Esophagus muscularis mucosa (tissue), 4 donors: ENCODE measurements around the gene RALGPS2. TPM values are rescaled to one million over a fixed set of nuclear protein-coding genes. Genes with fewer than 3 reads are reported as not detected.

ENCODE experiments used
- DNase-seq: peaks from one replicate; pipeline ENCODE4 v3.0.0-alpha.2; 2017; ENCODE audit errors: extremely low spot score
- H3K27ac ChIP-seq, 4 donors: fragments of 200-600 bp; sonication (generic); replicated peaks in 1 of 4; 1 replicate in 3 of 4; 2 replicates in 1 of 4; pipeline ENCODE4 v1.5.1; 2016 to 2019; ENCODE audit warnings: mild to moderate bottlenecking in 1 of 4
- H3K27me3 ChIP-seq, 4 donors: fragments of 200-600 bp; sonication (generic); one replicate each; pipeline versions ENCODE4 v1.5.1 to v1.6.0; 2016 to 2019
- H3K36me3 ChIP-seq, 4 donors: fragments of 200-600 bp; sonication (generic); one replicate each; pipeline ENCODE4 v1.5.1; 2016 to 2019
- H3K4me1 ChIP-seq, 4 donors: fragments of 200-600 bp; sonication (generic); one replicate each; pipeline ENCODE4 v1.5.1; 2016 to 2019
- H3K4me3 ChIP-seq, 4 donors: fragments of 200-600 bp; sonication (generic); 1 replicate in 2 of 4; 2 replicates in 2 of 4; pipeline ENCODE4 v1.5.1; 2016 to 2019; ENCODE audit warnings: mild to moderate bottlenecking in 4 of 4, moderate library complexity in 1 of 4
- H3K9me3 ChIP-seq, 4 donors: fragments of 200-600 bp; sonication (generic); 1 replicate in 3 of 4; 2 replicates in 1 of 4; pipeline ENCODE4 v1.5.1; 2016 to 2019
- EP300 ChIP-seq: sonication (generic); formaldehyde crosslinking; IDR thresholded peaks from one replicate; pipeline ENCODE4 v1.6.1; 2017; ENCODE audit warnings: antibody characterized with exemption
- POLR2A ChIP-seq: fragments of 450-650 bp; IDR thresholded peaks from one replicate; pipeline ENCODE4 v1.6.1; 2017; ENCODE audit warnings: antibody characterized with exemption, moderate library complexity, mild to moderate bottlenecking, low read depth
- POLR2AphosphoS5 ChIP-seq, 2 donors: sonication (generic); formaldehyde crosslinking; IDR thresholded peaks; one replicate each; pipeline ENCODE4 v1.6.1; 2017; ENCODE audit warnings: antibody characterized with exemption in 2 of 2
- WGBS: methylation state at CpG from one replicate; pipeline ENCODE4 v1.1.5; 2018; 5-methylcytosine and 5-hydroxymethylcytosine counted together
- intact Hi-C: fragments of 100-400 bp; cut with DNase I; formaldehyde crosslinking; loops from one replicate; pipeline ENCODE4 v1.15.1; 2023
- total RNA-seq, 4 donors: library from RNA; depleted of rRNA; stranded (reverse); fragments of >200 nt; gene quantifications; one replicate each; pipeline versions ENCODE4 v1.1.0 to v1.2.1, GENCODE V29; 2016
- TF ChIP-seq, protein P1 (sequence below), 3 experiments: fragments of 200-600 bp in 2 of 3; fragments of 450-650 bp in 1 of 3; sonication (generic) in 2 of 3; IDR thresholded peaks; one replicate each; pipeline ENCODE4 v1.5.1; 2017 to 2019; ENCODE audit warnings: antibody characterized with exemption in 3 of 3, mild to moderate bottlenecking in 2 of 3, moderate library complexity in 1 of 3

Gene RALGPS2
- total RNA-seq, 4 donors from 2014 or later: 9.3 to 22.8 (median 17.3) TPM

DNA sequence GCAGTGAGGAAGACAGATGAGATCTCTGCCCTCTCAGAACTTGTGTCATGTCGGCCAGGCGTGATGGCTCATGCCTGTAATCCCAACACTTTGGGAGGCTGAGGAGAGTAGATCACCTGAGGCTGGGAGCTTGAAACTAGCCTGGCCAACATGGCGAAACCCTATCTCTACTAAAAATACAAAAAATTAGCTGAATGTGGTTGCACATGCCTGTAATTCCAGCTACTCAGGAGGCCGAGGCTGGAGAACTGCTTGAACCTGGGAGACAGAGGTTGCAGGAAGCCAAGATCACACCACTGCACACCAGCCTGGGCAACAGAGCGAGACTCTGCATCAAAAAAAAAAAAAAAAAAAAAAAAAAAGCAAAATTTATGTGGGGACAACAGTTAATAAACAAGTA is 40.9 kb upstream of the RALGPS2 start:
- Histone ChIP-seq H3K27ac (no peak overlapping the region), H3K36me3 (no peaks in the 10 kb centered on the region), H3K9me3 (no peaks in the 10 kb centered on the region), H3K4me1 (no peaks in the 10 kb centered on the region), H3K27me3 (no peaks in the 10 kb centered on the region), H3K4me3 (no peak overlapping the region)
- WGBS: 88% methylated on average over 5 of the region's 5 CpGs
- TF ChIP-seq POLR2AphosphoS5 (IDR thresholded peaks at IDR 0.05) (no peak), POLR2A (no peak), EP300 (no peak)
- TF ChIP-seq, protein P1, sequence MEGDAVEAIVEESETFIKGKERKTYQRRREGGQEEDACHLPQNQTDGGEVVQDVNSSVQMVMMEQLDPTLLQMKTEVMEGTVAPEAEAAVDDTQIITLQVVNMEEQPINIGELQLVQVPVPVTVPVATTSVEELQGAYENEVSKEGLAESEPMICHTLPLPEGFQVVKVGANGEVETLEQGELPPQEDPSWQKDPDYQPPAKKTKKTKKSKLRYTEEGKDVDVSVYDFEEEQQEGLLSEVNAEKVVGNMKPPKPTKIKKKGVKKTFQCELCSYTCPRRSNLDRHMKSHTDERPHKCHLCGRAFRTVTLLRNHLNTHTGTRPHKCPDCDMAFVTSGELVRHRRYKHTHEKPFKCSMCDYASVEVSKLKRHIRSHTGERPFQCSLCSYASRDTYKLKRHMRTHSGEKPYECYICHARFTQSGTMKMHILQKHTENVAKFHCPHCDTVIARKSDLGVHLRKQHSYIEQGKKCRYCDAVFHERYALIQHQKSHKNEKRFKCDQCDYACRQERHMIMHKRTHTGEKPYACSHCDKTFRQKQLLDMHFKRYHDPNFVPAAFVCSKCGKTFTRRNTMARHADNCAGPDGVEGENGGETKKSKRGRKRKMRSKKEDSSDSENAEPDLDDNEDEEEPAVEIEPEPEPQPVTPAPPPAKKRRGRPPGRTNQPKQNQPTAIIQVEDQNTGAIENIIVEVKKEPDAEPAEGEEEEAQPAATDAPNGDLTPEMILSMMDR (IDR thresholded peaks at IDR 0.05): no peak
- no peak for DNase-seq
- intact Hi-C loops: no loop called here

DNA sequence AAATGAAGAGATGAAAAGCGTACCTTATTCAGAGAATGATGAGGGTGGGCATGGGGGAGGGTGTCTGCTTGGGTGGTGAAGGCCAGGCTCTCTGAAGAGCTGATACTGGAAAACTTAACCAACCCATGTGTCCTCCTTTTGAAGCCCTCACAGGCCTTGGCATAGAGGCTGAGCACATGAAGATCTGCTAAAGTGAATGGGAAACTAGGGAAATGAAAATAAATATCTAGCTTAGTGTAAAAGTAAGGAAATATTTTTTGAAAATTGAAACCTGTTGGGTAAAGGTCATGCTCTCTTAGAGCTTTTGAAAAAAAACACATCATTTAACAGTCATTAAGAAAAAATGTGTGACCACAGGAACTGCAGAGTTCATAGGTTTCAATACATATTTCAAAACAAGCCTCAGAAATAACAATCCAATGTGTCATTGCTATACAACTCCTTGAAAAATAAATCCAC is 40.5 kb upstream of the RALGPS2 start:
- Histone ChIP-seq H3K36me3 (no peaks in the 10 kb centered on the region), H3K27me3 (no peaks in the 10 kb centered on the region), H3K4me1 (no peaks in the 10 kb centered on the region), H3K27ac (no peak overlapping the region), H3K9me3 (no peaks in the 10 kb centered on the region), H3K4me3 (no peak overlapping the region)
- 100% methylated on average over 1 of the region's 1 CpG for WGBS
- intact Hi-C loops: no loop called here
- TF ChIP-seq, protein P1 (IDR thresholded peaks at IDR 0.05): no peak
- TF ChIP-seq POLR2AphosphoS5 (IDR thresholded peaks at IDR 0.05) (no peak), EP300 (no peak), POLR2A (no peak)
- no peak for DNase-seq

DNA sequence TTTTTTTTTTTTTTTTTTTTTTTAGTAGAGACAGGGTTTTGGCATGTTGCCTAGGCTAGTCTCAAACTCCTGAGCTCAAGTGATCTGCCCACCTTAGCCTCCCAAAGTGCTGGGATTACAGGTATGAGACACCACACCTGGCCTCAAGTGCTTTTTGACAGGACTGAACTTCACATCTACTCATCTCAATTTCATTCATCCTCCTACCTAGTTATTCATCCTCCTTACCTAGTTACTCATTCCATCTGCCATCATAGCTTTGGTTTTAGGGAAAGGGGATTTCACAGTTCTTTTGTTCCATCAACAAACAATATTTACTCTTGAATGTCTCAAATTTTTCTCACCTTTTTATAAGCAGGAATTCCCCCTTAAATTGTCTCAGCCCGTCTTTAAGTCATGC is 38.6 kb upstream of the RALGPS2 start:
- Histone ChIP-seq H3K27me3 (no peaks in the 10 kb centered on the region), H3K27ac (no peak overlapping the region), H3K4me1 (no peaks in the 10 kb centered on the region), H3K4me3 (no peak overlapping the region), H3K9me3 (no peaks in the 10 kb centered on the region), H3K36me3 (no peaks in the 10 kb centered on the region)
- TF ChIP-seq EP300 (no peak), POLR2A (no peak), POLR2AphosphoS5 (IDR thresholded peaks at IDR 0.05) (no peak)
- TF ChIP-seq, protein P1 (IDR thresholded peaks at IDR 0.05): no peak
- no peak for DNase-seq
- 97% methylated on average over 1 of the region's 1 CpG for WGBS
- intact Hi-C loops: no loop called here

DNA sequence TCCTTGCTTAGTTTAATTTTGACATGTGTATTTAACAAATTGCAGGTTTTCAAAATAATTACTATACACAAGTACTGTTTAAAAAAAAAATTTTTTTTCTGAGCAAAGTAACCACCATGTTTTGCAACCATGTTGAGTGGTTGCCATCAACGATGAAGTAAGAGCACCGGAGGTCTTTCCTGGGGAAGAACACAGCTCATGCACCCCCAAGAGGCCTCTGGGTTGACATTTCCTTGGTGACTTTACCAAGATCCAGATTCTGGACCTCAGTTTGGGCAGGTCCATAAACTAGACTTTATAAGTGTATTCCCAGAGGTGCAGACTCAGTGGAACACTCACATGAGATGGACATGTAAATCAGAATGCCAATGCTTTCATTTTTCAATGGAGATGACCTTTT is 36.8 kb upstream of the RALGPS2 start:
- intact Hi-C loops: no loop called here
- no peak for DNase-seq
- WGBS: 44% methylated on average over 2 of the region's 2 CpGs
- no peaks in the 10 kb centered on the region for H3K36me3 ChIP-seq
- H3K9me3 ChIP-seq: no peaks in the 10 kb centered on the region
- TF ChIP-seq POLR2A: no peak
- H3K4me1 ChIP-seq: no peaks in the 10 kb centered on the region
- no peak overlapping the region for H3K27ac ChIP-seq
- H3K4me3 ChIP-seq: no peak overlapping the region
- no peaks in the 10 kb centered on the region for H3K27me3 ChIP-seq

DNA sequence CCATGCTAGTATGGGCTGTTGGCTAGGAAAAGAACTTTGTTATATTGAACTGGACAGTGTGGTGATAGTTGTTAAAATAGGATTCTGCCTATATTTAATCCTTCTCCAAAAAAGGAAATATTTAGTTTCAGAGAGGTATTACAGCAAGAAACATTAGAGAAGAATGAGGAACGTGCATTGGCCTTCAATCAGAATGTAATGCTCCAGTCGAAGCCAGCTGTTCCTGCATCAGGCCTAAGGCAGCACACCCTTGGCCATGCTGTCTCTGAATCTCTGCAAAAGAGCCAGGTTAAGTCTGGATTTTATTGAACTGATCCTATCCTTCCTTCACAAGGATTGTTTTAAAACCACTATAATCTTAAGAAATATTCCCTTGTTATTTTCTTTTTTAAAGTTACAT is 35.3 kb upstream of the RALGPS2 start:
- Histone ChIP-seq H3K27me3 (no peaks in the 10 kb centered on the region), H3K4me3 (no peak overlapping the region), H3K9me3 (no peaks in the 10 kb centered on the region), H3K36me3 (no peaks in the 10 kb centered on the region), H3K27ac (no peak overlapping the region), H3K4me1 (no peaks in the 10 kb centered on the region)
- no peak for TF ChIP-seq POLR2AphosphoS5 (IDR thresholded peaks at IDR 0.05)
- TF ChIP-seq, protein P1 (IDR thresholded peaks at IDR 0.05): no peak
- no peak for TF ChIP-seq EP300
- no peak for TF ChIP-seq POLR2A
- no peak for DNase-seq
- intact Hi-C loops: no loop called here
- 19% methylated on average over 2 of the region's 2 CpGs for WGBS
